HG03159 (cell line): ENCODE results near the gene VAX1.
"Not testable (repeated sequence)": the region's sequence is repeated elsewhere in the genome, so short reads cannot be mapped to it uniquely, and the experiment has no call there.

ENCODE experiments used
- ATAC-seq: cut with Tn5 transposase; IDR thresholded peaks from one replicate; pipeline ENCODE4 v1.9.1; 2021; ENCODE audit warnings: mild to moderate bottlenecking, moderate library complexity; ENCODE audit not compliant: unreplicated experiment

The VAX1 gene

DNA sequence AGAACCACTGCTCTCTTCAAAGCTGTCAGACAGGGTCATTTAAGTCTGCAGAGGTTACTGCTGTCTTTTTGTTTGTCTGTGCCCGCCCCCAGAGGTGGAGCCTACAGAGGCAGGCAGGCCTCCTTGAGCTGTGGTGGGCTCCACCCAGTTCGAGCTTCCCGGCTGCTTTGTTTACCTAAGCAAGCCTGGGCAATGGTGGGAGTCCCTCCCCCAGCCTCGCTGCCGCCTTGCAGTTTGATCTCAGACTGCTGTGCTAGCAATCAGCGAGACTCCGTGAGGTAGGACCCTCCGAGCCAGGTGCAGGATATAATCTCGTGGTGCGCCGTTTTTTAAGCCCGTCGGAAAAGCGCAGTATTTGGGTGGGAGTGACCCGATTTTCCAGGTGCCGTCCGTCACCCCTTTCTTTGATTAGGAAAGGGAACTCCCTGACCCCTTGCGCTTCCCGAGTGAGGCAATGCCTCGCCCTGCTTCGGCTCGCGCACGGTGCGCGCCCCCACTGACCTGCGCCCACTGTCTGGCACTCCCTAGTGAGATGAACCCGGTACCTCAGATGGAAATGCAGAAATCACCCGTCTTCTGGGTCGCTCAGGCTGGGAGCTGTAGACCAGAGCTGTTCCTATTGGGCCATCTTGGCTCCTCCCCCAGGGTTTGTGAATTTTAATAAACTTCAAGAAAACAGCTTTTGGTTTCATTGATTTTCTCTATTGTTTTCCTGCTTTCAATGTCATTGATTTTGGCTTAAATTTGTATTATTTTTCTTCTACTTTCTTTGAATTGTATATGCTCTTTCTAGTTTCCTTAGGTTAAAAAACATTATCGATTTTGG, 53.4 kb downstream of the VAX1 start:
- ATAC-seq = not testable (repeated sequence)
